ENCODE data around the gene RGCC. TPM values are rescaled to one million over a fixed set of nuclear protein-coding genes. Genes with fewer than 3 reads are reported as not detected.

Gene RGCC
- total RNA-seq, 1 experiment from 2014 or later, result not detected

- Histone ChIP-seq H3K9me3 (ENCODE audit: control insufficient read depth, low read depth, low read length) (no peaks in the 10 kb centered on the region), H3K4ac (ENCODE audit: low read depth, low read length) (no peak overlapping the region), H2BK5ac (ENCODE audit: insufficient read length, low read length) (no peak overlapping the region), H3K4me1 (ENCODE audit: insufficient read depth, low read length) (no peaks in the 10 kb centered on the region), H4K8ac (replicated peaks; ENCODE audit: insufficient read length, low read depth, low read length) (no peak overlapping the region), H3K56ac (ENCODE audit: insufficient read length, low read depth, low read length) (no peak overlapping the region), H3K9ac (ENCODE audit: extremely low read depth, insufficient read length, low read length) (no peak overlapping the region), H3K14ac (ENCODE audit: insufficient read depth, low read length) (no peak overlapping the region), H4K5ac (ENCODE audit: insufficient read length, low read depth, low read length) (no peak overlapping the region), H3K79me1 (ENCODE audit: insufficient read depth, low read depth, low read length, poor library complexity, severe bottlenecking) (no peaks in the 10 kb centered on the region), H3K27ac (ENCODE audit: insufficient read length, low read depth, low read length) (no peak overlapping the region), H2BK20ac (ENCODE audit: low read depth, low read length, poor library complexity, severe bottlenecking) (no peak overlapping the region), H3K27me3 (ENCODE audit: insufficient read depth, low read length) (no peaks in the 10 kb centered on the region), H3K79me2 (ENCODE audit: insufficient read depth, low read length) (no peaks in the 10 kb centered on the region), H3K4me2 (ENCODE audit: insufficient read depth, insufficient read length, low read length) (no peak overlapping the region), H2BK12ac (ENCODE audit: insufficient read length, low read depth, low read length) (no peak overlapping the region), H4K91ac (ENCODE audit: insufficient read length, low read depth, low read length) (no peak overlapping the region), H2AFZ (ENCODE audit: low read length) (no peak overlapping the region), H2BK15ac (ENCODE audit: low read depth, low read length) (no peak overlapping the region), H3K23me2 (ENCODE audit: insufficient read length, low read depth, low read length, poor library complexity, severe bottlenecking) (no peaks in the 10 kb centered on the region), H3T11ph (ENCODE audit: low read length) (no peak overlapping the region), H3K18ac (ENCODE audit: insufficient read length, low read depth, low read length) (no peak overlapping the region), H2BK120ac (ENCODE audit: low read depth, low read length, poor library complexity, severe bottlenecking) (no peak overlapping the region), H2AK5ac (ENCODE audit: insufficient read length, low read length) (no peak overlapping the region), H4K20me1 (ENCODE audit: control insufficient read depth, insufficient read depth, insufficient read length) (no peaks in the 10 kb centered on the region), H3K23ac (ENCODE audit: insufficient read length, low read depth, low read length) (no peak overlapping the region)
- no peak overlapping the region for H3K27ac Mint-ChIP-seq
- no peak for DNase-seq
- no peak for TF ChIP-seq CTCF (conservative IDR thresholded peaks at IDR 0.05)
- peaks cover 2 to 6% of the 10 kb centered on the region in 2 experiments; a peak in 4 of 5 replicates for H3K9me3 Mint-ChIP-seq
- H3K36me3 Mint-ChIP-seq (ENCODE audit: insufficient read depth in 1 of 3, low read depth in 3 of 3), result no peaks in the 10 kb centered on the region; a peak in 1 of 7 replicates
- H3K4me3 Mint-ChIP-seq, result no peak overlapping the region
- no CpG with 5 or more reads among the region's 5 CpGs for WGBS (ENCODE audit: extremely low coverage, insufficient read length, low lambda C conversion rate)
- H3K27me3 Mint-ChIP-seq (ENCODE audit: low read depth), result peaks cover 1% of the 10 kb centered on the region
- peaks cover 0 to 3% of the 10 kb centered on the region in 2 experiments; a peak in 1 of 4 replicates for H3K4me1 Mint-ChIP-seq
Measured at GRCh38 chr13:41500511-41500910, 43.2 kb downstream of the RGCC start.

All from H9 (cell line).